Nephron (organoid): ENCODE data around the gene DDX10.
A peak's percentile ranks its signal among the peaks of the same experiment; 100 is the strongest.

Experiments used
- H3K27ac Mint-ChIP-seq, 3 experiments: 2 replicates each; pipeline ENCODE4 v1.8.0; 2020; ENCODE audit warnings: mixed read lengths in 3 of 3, mild to moderate bottlenecking in 2 of 3, moderate library complexity in 1 of 3
- H3K27me3 Mint-ChIP-seq: 2 replicates; pipeline ENCODE4 v1.8.0; 2021; ENCODE audit warnings: low read depth, mild to moderate bottlenecking, moderate library complexity, mixed read lengths
- H3K36me3 Mint-ChIP-seq: 2 replicates; pipeline ENCODE4 v1.8.0; 2020; ENCODE audit warnings: low read depth, mixed read lengths
- H3K4me1 Mint-ChIP-seq: 2 replicates; pipeline ENCODE4 v1.8.0; 2020; ENCODE audit warnings: mixed read lengths
- H3K4me3 Mint-ChIP-seq, 3 experiments: 2 replicates each; pipeline ENCODE4 v1.8.0; 2020; ENCODE audit warnings: mild to moderate bottlenecking in 3 of 3, mixed read lengths in 3 of 3, moderate library complexity in 2 of 3
- H3K9me3 Mint-ChIP-seq: 2 replicates; pipeline ENCODE4 v1.8.0; 2020; ENCODE audit warnings: mixed read lengths
- TF ChIP-seq, protein P1 (sequence below), 3 experiments: fragments of 200-600 bp; sonication (generic); IDR thresholded peaks; one replicate each; pipeline ENCODE4 v1.5.0; 2021; ENCODE audit warnings: antibody characterized with exemption in 3 of 3; ENCODE audit not compliant: unreplicated experiment in 3 of 3

The DDX10 gene

DNA sequence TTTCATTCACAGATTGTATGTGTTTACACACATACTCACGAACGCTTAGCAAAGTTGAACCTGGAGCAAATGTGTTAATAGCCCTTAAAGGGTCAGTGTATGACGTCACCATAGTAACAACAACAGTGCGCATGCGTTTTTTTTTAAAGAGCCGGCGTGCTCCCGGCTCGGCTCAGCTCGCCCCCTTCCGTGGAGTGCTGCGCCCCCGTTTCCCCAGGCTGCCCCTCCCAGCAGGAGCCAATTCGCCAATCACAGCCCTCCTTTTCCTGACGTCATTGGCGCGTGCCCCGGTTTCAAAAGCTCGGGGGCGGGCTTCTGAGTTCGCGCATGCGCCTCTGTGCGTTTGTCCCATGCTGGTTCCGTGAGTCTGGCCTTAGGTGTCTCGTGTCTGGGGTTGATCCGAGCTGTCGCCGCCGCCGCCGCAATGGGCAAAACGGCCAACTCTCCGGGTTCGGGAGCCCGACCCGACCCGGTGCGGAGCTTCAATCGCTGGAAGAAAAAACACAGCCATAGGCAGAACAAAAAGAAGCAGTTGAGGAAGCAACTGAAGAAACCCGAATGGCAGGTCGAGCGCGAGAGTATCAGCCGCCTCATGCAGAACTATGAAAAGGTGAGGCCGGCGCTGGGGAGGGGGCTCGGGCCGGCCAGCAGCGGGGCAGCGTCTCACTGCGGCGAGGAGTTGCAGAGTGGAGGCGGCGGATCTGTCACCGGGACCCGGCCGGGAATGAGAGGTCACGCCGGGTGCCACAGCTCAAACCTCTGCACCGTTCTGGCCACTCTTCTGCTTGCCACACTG is at the start of gene DDX10:
Gene DDX10, plus strand, starts transcription at position 340 of the 796 bp plus-strand sequence. Its CDS starts 85 bp downstream, at position 425.
- H3K4me3 Mint-ChIP-seq = peak within 1 kb of the TSS; percentile 100
- H3K27me3 Mint-ChIP-seq = peaks cover 4% of the 10 kb centered on the region
- H3K36me3 Mint-ChIP-seq = peaks cover 10% of the 10 kb centered on the region
- H3K4me1 Mint-ChIP-seq = peaks cover 33% of the 10 kb centered on the region
- peak within 1 kb of the TSS; percentile 65 to 95 (median 89) for H3K27ac Mint-ChIP-seq
- no peaks in the 10 kb centered on the region for H3K9me3 Mint-ChIP-seq
- TF ChIP-seq, protein P1, sequence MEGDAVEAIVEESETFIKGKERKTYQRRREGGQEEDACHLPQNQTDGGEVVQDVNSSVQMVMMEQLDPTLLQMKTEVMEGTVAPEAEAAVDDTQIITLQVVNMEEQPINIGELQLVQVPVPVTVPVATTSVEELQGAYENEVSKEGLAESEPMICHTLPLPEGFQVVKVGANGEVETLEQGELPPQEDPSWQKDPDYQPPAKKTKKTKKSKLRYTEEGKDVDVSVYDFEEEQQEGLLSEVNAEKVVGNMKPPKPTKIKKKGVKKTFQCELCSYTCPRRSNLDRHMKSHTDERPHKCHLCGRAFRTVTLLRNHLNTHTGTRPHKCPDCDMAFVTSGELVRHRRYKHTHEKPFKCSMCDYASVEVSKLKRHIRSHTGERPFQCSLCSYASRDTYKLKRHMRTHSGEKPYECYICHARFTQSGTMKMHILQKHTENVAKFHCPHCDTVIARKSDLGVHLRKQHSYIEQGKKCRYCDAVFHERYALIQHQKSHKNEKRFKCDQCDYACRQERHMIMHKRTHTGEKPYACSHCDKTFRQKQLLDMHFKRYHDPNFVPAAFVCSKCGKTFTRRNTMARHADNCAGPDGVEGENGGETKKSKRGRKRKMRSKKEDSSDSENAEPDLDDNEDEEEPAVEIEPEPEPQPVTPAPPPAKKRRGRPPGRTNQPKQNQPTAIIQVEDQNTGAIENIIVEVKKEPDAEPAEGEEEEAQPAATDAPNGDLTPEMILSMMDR (IDR thresholded peaks at IDR 0.05; ENCODE audit: unreplicated experiment in 3 of 3) = no peak

DNA sequence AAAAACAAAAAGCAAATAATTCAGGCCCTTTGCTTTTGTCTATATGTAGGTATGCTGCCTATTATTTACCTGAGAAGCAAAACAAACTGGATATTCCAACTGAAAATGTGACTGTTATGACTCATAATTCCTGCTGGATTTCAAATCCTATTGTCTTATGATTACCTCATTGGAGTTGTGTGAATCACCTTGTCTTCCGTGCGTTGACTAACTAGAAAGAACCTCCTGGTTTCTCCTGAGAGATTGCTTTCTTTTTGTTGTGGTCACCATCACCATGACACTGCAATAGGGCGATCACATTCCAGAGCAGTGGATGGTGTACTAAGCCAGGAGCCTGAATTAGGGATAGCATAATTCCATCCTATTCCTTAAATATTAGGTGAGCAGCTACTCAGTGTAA is 48.3 kb upstream of the DDX10 start:
- Mint-ChIP-seq H3K27ac (no peak overlapping the region), H3K36me3 (no peaks in the 10 kb centered on the region), H3K4me3 (no peak overlapping the region), H3K4me1 (no peaks in the 10 kb centered on the region), H3K27me3 (peaks cover 5% of the 10 kb centered on the region), H3K9me3 (no peaks in the 10 kb centered on the region)
- TF ChIP-seq, protein P1 (IDR thresholded peaks at IDR 0.05; ENCODE audit: unreplicated experiment in 3 of 3) = no peak

DNA sequence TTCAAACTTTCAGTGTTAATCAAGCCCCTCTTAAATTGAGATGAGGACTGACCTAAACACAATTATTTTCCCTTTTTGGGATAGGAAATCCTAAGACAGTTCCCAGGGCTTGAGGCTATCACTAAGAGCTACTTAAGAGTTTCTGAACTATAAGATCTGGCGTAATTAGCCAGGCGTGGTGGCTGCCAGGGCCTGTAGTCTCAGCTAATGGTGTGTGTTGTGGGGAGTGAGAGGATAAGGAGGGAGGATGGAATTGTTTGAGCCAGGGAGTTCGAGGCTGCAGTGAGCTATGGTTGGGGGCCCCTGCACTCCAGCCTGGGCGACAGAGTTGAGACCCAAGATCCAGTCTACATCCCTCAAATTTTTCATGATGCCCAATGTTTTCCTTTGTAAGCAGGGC is 47.8 kb upstream of the DDX10 start:
- no peaks in the 10 kb centered on the region for H3K4me1 Mint-ChIP-seq
- H3K9me3 Mint-ChIP-seq = no peaks in the 10 kb centered on the region
- no peak overlapping the region for H3K4me3 Mint-ChIP-seq
- H3K27ac Mint-ChIP-seq = no peak overlapping the region
- TF ChIP-seq, protein P1 (IDR thresholded peaks at IDR 0.05; ENCODE audit: unreplicated experiment in 3 of 3) = no peak
- no peaks in the 10 kb centered on the region for H3K36me3 Mint-ChIP-seq
- peaks cover 4% of the 10 kb centered on the region for H3K27me3 Mint-ChIP-seq

DNA sequence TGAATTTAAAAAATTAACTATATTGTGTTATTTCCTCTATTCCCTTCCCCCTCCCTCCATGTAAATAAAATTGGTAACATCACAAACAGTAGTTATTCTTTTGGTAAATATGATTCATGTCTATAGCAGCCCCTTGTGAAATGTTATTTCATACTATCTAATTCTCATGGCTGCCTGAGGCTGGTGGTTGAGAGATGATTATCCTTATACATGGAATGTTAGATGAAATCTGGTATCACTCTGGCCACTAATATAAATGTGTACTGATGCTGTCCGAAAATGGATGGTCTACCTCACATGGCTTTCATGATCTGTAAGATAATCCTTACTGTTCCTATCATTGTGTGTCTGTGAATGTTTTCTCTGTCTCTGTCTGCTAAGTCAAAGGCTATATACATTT is 46.3 kb upstream of the DDX10 start:
- Mint-ChIP-seq H3K27me3 (peaks cover 4% of the 10 kb centered on the region), H3K4me1 (no peaks in the 10 kb centered on the region), H3K36me3 (no peaks in the 10 kb centered on the region), H3K9me3 (no peaks in the 10 kb centered on the region), H3K4me3 (no peak overlapping the region), H3K27ac (no peak overlapping the region)
- TF ChIP-seq, protein P1 (IDR thresholded peaks at IDR 0.05; ENCODE audit: unreplicated experiment in 3 of 3) = no peak

DNA sequence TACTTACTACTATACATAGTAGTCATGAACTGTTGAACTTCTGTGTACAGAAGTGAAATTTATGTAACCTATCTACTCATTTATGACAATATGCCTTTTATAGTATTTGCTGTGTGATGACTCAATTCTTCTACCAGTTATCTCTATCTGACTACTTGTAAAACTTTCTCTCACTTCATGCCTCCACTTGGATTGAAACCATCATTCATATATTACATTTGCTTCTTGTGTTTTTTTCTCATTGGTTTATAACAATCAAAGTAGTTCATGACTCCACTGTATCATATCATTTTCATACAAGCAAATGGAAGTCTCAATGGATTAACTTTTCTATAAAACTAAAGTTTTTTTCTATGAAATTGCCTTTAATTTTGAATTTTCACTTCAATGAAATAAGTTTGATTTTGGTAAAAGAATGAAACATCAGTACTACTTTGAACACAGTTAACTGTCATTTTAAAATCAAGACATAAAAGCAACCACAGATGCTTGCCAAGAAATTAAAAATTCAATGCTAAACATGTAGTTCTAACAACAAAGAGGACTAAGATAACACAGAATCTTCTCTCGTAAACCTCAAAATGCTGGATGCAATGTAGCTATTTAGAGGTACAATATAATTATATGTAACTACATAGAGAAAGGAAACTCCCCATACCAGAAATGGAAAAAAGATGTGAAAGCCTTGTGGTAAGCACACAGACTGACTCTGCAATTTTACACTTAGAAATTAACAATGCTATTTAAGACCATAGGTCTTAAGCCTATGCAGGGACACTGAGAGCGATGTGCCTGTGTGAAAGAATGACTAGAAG is 43.7 kb upstream of the DDX10 start:
- Mint-ChIP-seq H3K27ac (no peak overlapping the region), H3K4me3 (no peak overlapping the region), H3K9me3 (peaks cover 4% of the 10 kb centered on the region), H3K4me1 (no peaks in the 10 kb centered on the region), H3K36me3 (no peaks in the 10 kb centered on the region), H3K27me3 (peaks cover 4% of the 10 kb centered on the region)
- TF ChIP-seq, protein P1 (IDR thresholded peaks at IDR 0.05; ENCODE audit: unreplicated experiment in 3 of 3) = no peak
